Measurements from ENCODE around the gene ANP32E.
A peak's percentile ranks its signal among the peaks of the same experiment; 100 is the strongest.
"Not testable (repeated sequence)": the region's sequence is repeated elsewhere in the genome, so short reads cannot be mapped to it uniquely, and the experiment has no call there.

The ANP32E gene

DNA sequence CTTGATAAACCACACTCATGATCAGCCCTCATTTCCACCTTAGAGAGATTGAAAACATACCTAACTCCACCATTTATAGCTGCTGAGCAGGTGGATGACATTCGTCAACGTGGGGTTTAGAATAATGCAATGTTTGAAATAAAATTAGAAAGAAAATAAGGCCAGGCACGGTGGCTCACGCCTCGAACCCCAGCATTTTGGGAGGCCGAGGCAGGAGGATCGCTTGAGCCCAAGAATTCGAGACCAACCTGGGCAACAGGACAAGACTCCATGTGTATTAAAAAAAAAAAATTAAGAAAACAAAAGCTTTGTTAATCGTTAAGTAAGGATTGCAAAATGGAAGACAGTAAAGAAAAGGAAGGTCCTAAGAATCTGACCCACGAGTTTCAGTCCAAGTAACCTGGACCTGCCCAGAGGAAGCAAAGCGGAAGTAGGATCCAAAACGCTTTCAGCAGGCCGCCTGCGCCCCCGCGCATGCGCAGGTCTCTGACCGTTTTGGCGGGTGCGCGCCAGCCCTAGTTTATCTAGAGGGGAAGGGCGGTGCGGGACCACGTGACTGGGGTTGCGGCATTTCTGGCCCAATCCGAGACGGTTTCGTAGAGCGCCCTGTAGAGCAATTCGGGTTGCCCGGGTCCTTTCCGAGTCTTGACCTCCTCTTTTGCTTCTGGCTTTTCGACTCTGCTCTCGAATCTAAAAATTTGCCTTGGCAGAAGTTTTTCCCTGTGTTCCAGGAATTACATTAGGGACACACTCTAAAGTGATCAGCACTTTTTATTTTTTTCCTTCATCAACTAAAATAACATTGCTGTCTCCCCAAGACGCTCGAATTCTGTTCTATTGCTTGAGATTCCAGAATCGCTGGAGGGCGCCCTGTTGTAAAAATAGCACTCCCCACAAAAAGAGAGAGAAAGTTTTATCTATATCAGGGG, 22.5 kb downstream of the ANP32E start:
- peaks cover 14% of the 10 kb centered on the region for H3K4me1 Mint-ChIP-seq
- H3K9me3 Mint-ChIP-seq: no peaks in the 10 kb centered on the region
- no peaks in the 10 kb centered on the region for H3K36me3 Mint-ChIP-seq (ENCODE audit: low read depth)
- peak overlapping the region; percentile 80 to 97 (median 95) for H3K27ac Mint-ChIP-seq
- peak overlapping the region; percentile 85 to 89 (median 88) for H3K4me3 Mint-ChIP-seq
- TF ChIP-seq, protein P1, sequence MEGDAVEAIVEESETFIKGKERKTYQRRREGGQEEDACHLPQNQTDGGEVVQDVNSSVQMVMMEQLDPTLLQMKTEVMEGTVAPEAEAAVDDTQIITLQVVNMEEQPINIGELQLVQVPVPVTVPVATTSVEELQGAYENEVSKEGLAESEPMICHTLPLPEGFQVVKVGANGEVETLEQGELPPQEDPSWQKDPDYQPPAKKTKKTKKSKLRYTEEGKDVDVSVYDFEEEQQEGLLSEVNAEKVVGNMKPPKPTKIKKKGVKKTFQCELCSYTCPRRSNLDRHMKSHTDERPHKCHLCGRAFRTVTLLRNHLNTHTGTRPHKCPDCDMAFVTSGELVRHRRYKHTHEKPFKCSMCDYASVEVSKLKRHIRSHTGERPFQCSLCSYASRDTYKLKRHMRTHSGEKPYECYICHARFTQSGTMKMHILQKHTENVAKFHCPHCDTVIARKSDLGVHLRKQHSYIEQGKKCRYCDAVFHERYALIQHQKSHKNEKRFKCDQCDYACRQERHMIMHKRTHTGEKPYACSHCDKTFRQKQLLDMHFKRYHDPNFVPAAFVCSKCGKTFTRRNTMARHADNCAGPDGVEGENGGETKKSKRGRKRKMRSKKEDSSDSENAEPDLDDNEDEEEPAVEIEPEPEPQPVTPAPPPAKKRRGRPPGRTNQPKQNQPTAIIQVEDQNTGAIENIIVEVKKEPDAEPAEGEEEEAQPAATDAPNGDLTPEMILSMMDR (IDR thresholded peaks at IDR 0.05; ENCODE audit: unreplicated experiment in 3 of 3): peak; percentile 27 to 45 (median 31)
- no peaks in the 10 kb centered on the region for H3K27me3 Mint-ChIP-seq (ENCODE audit: low read depth)

DNA sequence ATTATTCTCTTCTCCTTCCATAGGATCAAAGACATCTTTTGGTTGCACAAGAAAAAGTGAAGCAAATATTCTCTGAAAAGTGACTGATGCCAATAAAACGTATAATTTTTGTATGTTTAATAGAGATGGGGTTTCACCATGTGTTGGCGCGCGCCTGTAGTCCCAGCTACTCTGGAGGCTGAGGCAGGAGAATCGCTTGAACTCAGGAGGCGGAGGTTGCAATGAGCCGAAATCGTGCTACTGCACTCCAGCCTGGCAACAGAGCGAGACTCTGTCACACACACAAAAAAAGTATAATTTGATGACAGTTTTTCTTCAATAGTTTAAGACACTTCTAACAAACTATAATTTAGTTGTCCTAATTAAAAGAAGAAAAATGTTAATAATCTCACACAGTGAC, 23.8 kb downstream of the ANP32E start:
- H3K27ac Mint-ChIP-seq: no peak overlapping the region
- H3K27me3 Mint-ChIP-seq (ENCODE audit: low read depth): no peaks in the 10 kb centered on the region
- TF ChIP-seq, protein P1 (IDR thresholded peaks at IDR 0.05; ENCODE audit: unreplicated experiment in 3 of 3): no peak
- no peak overlapping the region for H3K4me3 Mint-ChIP-seq
- no peaks in the 10 kb centered on the region for H3K36me3 Mint-ChIP-seq (ENCODE audit: low read depth)
- no peaks in the 10 kb centered on the region for H3K9me3 Mint-ChIP-seq
- H3K4me1 Mint-ChIP-seq: peaks cover 14% of the 10 kb centered on the region

DNA sequence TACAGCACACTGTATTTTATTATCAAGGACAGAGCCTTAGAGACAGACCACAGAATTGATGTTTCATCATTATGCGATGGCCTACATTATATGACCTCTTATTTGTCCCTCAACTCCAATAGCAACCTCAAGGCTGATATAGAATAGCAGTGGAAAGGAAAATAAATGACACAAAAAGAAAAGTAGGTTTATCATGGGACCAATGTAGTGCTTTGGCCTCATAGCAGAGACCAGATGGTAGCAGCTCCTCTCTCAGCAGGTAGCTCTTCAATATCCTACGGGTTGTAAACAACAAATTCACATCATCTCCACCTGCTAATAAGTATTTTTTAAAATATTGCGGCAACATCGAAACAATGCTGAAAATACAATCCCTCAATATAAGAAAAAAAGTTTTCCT, 25.2 kb downstream of the ANP32E start:
- H3K9me3 Mint-ChIP-seq: no peaks in the 10 kb centered on the region
- H3K4me3 Mint-ChIP-seq: no peak overlapping the region
- H3K4me1 Mint-ChIP-seq: peaks cover 14% of the 10 kb centered on the region
- H3K36me3 Mint-ChIP-seq (ENCODE audit: low read depth): no peaks in the 10 kb centered on the region
- no peak overlapping the region for H3K27ac Mint-ChIP-seq
- H3K27me3 Mint-ChIP-seq (ENCODE audit: low read depth): no peaks in the 10 kb centered on the region
- TF ChIP-seq, protein P1 (IDR thresholded peaks at IDR 0.05; ENCODE audit: unreplicated experiment in 3 of 3): no peak

DNA sequence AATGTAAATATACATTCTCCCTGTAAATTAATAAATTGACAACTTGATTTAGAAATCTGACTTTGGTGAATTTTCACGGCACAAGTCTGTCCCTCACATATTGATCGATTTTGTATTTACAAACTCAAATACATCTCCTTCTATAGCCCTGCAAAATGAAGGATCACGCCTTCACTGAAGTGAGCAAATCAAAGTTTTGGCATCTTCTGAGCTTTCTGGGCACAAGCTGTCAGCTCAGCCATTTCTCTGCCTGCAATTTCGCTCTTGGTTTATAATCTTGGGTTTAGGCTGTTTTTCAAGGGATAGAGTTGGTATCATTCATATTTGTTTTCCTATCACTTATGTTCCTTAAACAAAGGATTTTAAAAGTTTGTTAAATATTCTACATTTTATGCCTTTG, 25.8 kb downstream of the ANP32E start:
- H3K27me3 Mint-ChIP-seq (ENCODE audit: low read depth): no peaks in the 10 kb centered on the region
- no peaks in the 10 kb centered on the region for H3K36me3 Mint-ChIP-seq (ENCODE audit: low read depth)
- H3K4me1 Mint-ChIP-seq: peaks cover 14% of the 10 kb centered on the region
- H3K4me3 Mint-ChIP-seq: no peak overlapping the region
- H3K9me3 Mint-ChIP-seq: no peaks in the 10 kb centered on the region
- no peak overlapping the region for H3K27ac Mint-ChIP-seq
- TF ChIP-seq, protein P1 (IDR thresholded peaks at IDR 0.05; ENCODE audit: unreplicated experiment in 3 of 3): no peak

DNA sequence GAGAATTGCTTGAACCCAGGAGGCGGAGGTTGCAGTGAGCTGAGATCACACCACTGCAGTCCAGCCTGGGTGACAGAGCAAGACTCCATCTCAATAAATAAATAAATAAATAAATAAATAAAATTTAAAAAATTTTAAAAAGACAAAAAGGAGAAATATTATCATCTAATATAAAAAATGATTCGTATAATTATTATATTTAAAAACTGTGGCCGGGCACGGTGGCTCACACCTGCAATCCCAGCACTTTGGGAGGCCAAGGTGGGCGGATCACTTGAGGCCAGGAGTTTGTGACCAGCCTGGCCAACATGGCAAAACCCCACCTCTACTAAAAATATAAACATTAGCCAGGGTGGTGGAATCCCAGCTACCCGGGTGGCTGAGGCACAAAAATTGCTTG, 27.5 kb downstream of the ANP32E start:
- not testable (repeated sequence) for H3K4me3 Mint-ChIP-seq; H3K9me3 Mint-ChIP-seq; H3K36me3 Mint-ChIP-seq (ENCODE audit: low read depth); H3K4me1 Mint-ChIP-seq; H3K27me3 Mint-ChIP-seq (ENCODE audit: low read depth); H3K27ac Mint-ChIP-seq

DNA sequence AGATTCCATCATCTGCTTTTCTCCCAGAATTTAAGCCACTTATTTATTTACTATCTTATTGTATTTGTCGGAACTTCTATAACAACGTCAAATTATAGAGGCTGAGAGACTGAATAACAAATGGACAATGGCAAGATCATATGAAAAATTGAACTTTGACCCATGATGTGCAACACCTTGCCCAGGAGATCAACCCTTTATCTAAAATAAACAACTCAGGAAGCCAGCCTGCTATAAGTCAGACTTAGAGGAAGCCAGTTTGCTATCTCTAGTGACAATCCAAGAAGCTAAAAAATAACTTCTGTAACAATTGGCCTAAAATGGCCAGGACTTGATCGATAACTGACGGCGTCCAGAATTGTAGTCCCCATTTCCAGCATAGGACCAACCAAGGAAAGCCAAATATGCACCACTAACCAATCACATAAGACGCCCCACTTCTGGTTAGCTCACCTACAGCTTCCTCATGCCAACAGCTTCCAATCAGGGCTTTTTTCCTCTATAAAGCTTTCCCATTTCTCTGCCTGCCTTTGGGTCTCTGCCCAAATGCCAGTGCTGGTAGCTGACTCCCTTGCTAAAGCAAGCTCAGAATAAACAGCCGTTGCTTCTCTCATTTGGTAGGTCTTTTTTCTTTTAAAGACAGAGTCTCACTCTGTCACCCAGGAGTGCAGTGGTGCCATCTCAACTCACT, 28.5 kb downstream of the ANP32E start:
- no peaks in the 10 kb centered on the region for H3K27me3 Mint-ChIP-seq (ENCODE audit: low read depth)
- H3K4me3 Mint-ChIP-seq: no peak overlapping the region
- H3K9me3 Mint-ChIP-seq: no peaks in the 10 kb centered on the region
- no peaks in the 10 kb centered on the region for H3K4me1 Mint-ChIP-seq
- TF ChIP-seq, protein P1 (IDR thresholded peaks at IDR 0.05; ENCODE audit: unreplicated experiment in 3 of 3): no peak
- H3K36me3 Mint-ChIP-seq (ENCODE audit: low read depth): no peaks in the 10 kb centered on the region
- no peak overlapping the region for H3K27ac Mint-ChIP-seq
